Type B pancreatic cell (in vitro differentiated cells): Measurements from ENCODE around the gene MTMR10. TPM values are rescaled to one million over a fixed set of nuclear protein-coding genes. Genes with fewer than 3 reads are reported as not detected.
A peak's percentile ranks its signal among the peaks of the same experiment; 100 is the strongest.

Source experiments
- DNase-seq: peaks from one replicate; pipeline ENCODE4 v3.0.0; 2021; ENCODE audit warnings: mixed read lengths; ENCODE audit not compliant: unreplicated experiment; ENCODE audit errors: extremely low spot score
- H3K27ac Mint-ChIP-seq: 2 replicates; pipeline ENCODE4 v1.8.0; 2021; ENCODE audit warnings: mild to moderate bottlenecking, mixed read lengths
- H3K27me3 Mint-ChIP-seq: 2 replicates; pipeline ENCODE4 v1.8.0; 2021; ENCODE audit warnings: mixed read lengths
- H3K36me3 Mint-ChIP-seq: 2 replicates; pipeline ENCODE4 v1.8.0; 2021; ENCODE audit warnings: mixed read lengths
- H3K4me1 Mint-ChIP-seq: one replicate; pipeline ENCODE4 v1.8.0; 2021; ENCODE audit warnings: mixed read lengths; ENCODE audit not compliant: unreplicated experiment
- H3K4me3 Mint-ChIP-seq: 2 replicates; pipeline ENCODE4 v1.8.0; 2021; ENCODE audit warnings: mild to moderate bottlenecking, mixed read lengths
- H3K9me3 Mint-ChIP-seq: 2 replicates; pipeline ENCODE4 v1.8.0; 2021; ENCODE audit warnings: mixed read lengths
- CTCF ChIP-seq: fragments of 200-600 bp; sonication (generic); conservative IDR thresholded peaks from 2 replicates; pipeline ENCODE4 v1.5.0; 2021; ENCODE audit warnings: antibody characterized with exemption, mild to moderate bottlenecking
- total RNA-seq: library from RNA; stranded (reverse); gene quantifications from 2 replicates; pipeline ENCODE4 v1.2.1, GENCODE V29; 2021; ENCODE audit warnings: low replicate concordance

Gene MTMR10
- total RNA-seq, 1 donor from 2014 or later, result 16.7 TPM

- H3K4me3 Mint-ChIP-seq, result no peak overlapping the region
- H3K36me3 Mint-ChIP-seq, result peaks cover 52% of the 10 kb centered on the region
- no peak for DNase-seq
- TF ChIP-seq CTCF, result no peak
- no peaks in the 10 kb centered on the region for H3K4me1 Mint-ChIP-seq
- H3K9me3 Mint-ChIP-seq, result no peaks in the 10 kb centered on the region
- no peaks in the 10 kb centered on the region for H3K27me3 Mint-ChIP-seq
- H3K27ac Mint-ChIP-seq, result no peak overlapping the region
Observed at GRCh38 chr15:30958219-30958618, 33.2 kb downstream of the MTMR10 start.

GRCh38 chr15:30956216-30957124 lies 35.0 kb downstream of the MTMR10 start:
- H3K27ac Mint-ChIP-seq, result no peak overlapping the region
- no peaks in the 10 kb centered on the region for H3K4me1 Mint-ChIP-seq
- H3K36me3 Mint-ChIP-seq, result peaks cover 57% of the 10 kb centered on the region
- DNase-seq, result no peak
- no peaks in the 10 kb centered on the region for H3K9me3 Mint-ChIP-seq
- no peak for TF ChIP-seq CTCF
- no peak overlapping the region for H3K4me3 Mint-ChIP-seq
- no peaks in the 10 kb centered on the region for H3K27me3 Mint-ChIP-seq

- peaks cover 60% of the 10 kb centered on the region for H3K36me3 Mint-ChIP-seq
- H3K27me3 Mint-ChIP-seq, result no peaks in the 10 kb centered on the region
- H3K4me3 Mint-ChIP-seq, result no peak overlapping the region
- TF ChIP-seq CTCF, result no peak
- no peak for DNase-seq
- H3K9me3 Mint-ChIP-seq, result no peaks in the 10 kb centered on the region
- no peaks in the 10 kb centered on the region for H3K4me1 Mint-ChIP-seq
- H3K27ac Mint-ChIP-seq, result no peak overlapping the region
Observed at GRCh38 chr15:30954674-30955073, 36.8 kb downstream of the MTMR10 start.

- Mint-ChIP-seq H3K27me3 (no peaks in the 10 kb centered on the region), H3K36me3 (peaks cover 60% of the 10 kb centered on the region), H3K9me3 (no peaks in the 10 kb centered on the region), H3K4me1 (no peaks in the 10 kb centered on the region), H3K27ac (peak overlapping the region; percentile 39), H3K4me3 (no peak overlapping the region)
- no peak for DNase-seq
- no peak for TF ChIP-seq CTCF
Observed at GRCh38 chr15:30953731-30954378, 37.6 kb downstream of the MTMR10 start.

- no peak for DNase-seq
- no peaks in the 10 kb centered on the region for H3K4me1 Mint-ChIP-seq
- no peaks in the 10 kb centered on the region for H3K9me3 Mint-ChIP-seq
- no peaks in the 10 kb centered on the region for H3K27me3 Mint-ChIP-seq
- TF ChIP-seq CTCF, result no peak
- H3K4me3 Mint-ChIP-seq, result no peak overlapping the region
- H3K27ac Mint-ChIP-seq, result no peak overlapping the region
- peaks cover 59% of the 10 kb centered on the region for H3K36me3 Mint-ChIP-seq
Observed at GRCh38 chr15:30953183-30953582, 38.2 kb downstream of the MTMR10 start.
